Activated CD8-positive, alpha-beta memory T cell treated with anti-CD3 and anti-CD28 coated beads for 36 hours (primary cell): ENCODE results near the gene IBSP. TPM values are rescaled to one million over a fixed set of nuclear protein-coding genes. Genes with fewer than 3 reads are reported as not detected.

Experiments
- CTCF ChIA-PET: fragments of 350-600 bp; sonication (Branson Sonifier 250); formaldehyde crosslinking; loops from one replicate; lab custom pipeline; 2021; ENCODE audit warnings: antibody characterized with exemption; lab: Charles Lee
- POLR2A ChIA-PET: fragments of 350-600 bp; sonication (Branson Sonifier 250); formaldehyde crosslinking; loops from one replicate; lab custom pipeline; 2021; ENCODE audit warnings: antibody characterized with exemption; lab: Charles Lee
- total RNA-seq, 2 experiments: library from RNA; stranded (reverse); gene quantifications; one replicate each; pipeline ENCODE4 v1.2.3, GENCODE V29; 2021

Gene IBSP
- total RNA-seq = not detected

DNA sequence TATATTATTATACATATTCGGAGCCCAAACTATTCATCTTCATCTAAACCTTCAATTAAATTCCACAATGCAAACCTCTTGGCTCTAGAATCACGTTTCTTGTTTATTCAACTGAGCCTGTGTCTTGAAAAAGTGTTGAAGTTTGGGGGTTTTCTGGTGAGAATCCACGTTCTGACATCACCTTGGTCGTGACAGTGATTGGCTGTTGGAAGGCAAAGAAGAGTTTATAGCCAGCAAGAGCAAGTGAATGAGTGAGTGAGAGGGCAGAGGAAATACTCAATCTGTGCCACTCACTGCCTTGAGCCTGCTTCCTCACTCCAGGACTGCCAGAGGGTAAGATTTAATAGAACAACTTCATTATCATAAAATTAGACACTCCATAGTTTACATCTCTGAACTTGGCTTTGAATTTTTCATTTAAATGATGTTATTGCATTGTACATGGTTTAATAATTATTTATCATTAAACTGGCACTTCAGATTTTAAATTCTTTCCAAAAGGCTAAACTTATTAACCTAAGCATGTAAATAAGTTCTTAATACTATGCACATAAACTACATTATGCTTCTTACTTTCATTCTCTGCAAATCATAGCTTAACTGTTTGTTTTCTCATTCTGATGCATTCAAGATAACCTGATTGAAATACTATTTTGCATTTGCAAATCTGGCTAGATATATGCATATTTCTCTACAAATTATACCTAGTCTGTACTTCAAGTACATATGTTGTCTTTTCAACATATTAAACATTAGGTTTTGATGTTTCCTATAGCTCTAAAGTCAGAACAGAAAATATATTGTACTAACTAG lies at the start of gene IBSP:
IBSP (plus strand) TSS at position 254 of the 813 bp plus-strand sequence. CDS start 2,808 bp downstream, outside the sequence.
- ChIA-PET POLR2A (no interaction called here), CTCF (no interaction called here)

DNA sequence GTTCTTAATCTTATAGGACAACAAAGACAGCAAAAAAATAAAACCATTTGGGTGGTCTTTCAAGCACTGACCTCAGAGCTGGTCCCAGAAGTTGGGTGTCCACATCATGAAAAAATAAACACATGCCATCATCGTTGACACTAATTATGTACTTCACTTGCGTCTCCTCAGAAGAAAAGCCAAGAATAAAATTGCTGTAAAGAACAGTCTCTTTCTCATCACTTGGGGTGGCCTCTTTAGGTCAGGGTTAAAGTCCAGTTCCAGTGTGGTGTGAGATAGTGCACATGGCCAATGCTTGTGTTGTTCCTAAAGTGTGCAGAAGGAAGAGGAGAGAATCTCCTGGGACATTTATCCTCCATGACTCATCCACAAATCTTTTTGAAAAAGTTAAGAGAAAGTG lies 49.5 kb upstream of the IBSP start:
- CTCF ChIA-PET = no interaction called here
- POLR2A ChIA-PET = no interaction called here

DNA sequence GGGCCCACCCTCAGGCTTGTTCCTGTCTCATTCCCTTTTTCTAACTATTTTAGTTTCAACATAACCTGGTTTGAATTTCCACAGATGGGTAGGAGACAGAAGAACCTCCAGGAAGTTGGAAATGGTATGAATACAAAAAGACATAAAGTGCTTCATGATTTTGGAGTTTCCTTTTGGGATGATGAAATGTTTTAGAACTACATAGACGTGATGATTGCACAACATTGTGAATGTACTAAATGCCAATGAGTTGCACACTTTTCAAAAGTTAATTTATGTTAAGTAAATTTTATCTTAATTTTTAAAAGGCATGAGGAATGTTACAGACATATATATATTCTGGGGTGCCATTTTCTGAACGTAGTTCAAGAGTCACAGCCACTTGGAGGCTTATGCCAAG lies 41.1 kb upstream of the IBSP start:
- POLR2A ChIA-PET = no interaction called here
- CTCF ChIA-PET = no interaction called here

DNA sequence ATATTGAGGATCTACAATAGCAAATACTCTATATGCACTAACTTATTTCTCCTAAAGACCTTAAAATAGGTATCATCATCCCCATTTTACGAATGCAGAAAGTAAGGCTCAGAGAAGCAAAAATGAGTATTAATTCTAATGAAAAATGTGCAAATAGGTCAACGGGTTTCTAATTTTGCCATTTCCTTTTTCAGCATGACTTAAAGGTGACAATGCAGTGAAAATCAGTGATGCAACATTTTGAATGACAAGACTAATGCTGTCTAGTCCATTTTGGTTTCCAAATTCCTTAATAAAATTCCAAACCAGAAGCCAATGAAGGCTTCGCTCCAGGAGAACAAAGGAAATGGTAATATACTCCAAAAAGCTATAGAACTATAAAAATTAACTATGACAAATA lies 37.0 kb upstream of the IBSP start:
- POLR2A ChIA-PET = no interaction called here
- CTCF ChIA-PET = no interaction called here

DNA sequence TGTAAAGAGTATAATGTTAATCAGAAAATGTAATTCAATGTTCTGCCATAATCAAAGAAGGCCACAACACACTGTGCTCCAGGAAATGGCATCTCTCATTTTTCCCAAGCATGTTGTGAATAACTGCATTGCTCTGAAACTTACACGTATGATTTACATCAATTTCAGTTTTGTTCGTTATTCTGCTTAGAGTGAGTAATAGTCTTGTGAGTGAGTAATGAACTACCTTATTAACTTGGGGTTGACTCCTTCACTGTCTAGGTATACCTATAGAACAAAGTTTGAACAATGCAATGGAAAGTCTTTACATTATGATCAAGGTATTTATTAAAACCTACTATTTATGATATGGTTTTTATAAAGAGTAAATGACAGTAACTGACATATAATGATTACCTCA lies 17.8 kb upstream of the IBSP start:
- CTCF ChIA-PET = no interaction called here

DNA sequence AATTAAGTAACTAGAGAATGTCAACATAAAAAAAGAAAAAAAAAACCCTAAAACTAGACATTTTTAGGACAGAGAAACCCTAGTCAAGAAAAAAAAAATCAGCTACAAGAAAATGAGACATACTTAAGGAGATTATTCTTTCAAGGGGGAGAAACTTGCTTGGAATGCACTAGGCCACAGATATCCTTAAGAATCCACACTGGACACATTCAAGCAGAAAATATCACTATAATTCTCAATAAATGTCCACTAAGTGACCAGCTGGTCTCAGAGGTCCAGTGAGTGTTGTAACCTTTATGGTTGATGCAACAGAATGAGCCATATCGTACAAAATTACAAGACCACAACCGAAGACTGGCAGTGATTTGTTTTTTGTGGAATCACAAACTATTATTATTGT lies 15.6 kb upstream of the IBSP start:
- ChIA-PET POLR2A (no interaction called here), CTCF (no interaction called here)

More for the DNA sequence above, 17.8 kb upstream of the IBSP start:
- POLR2A ChIA-PET = no interaction called here

DNA sequence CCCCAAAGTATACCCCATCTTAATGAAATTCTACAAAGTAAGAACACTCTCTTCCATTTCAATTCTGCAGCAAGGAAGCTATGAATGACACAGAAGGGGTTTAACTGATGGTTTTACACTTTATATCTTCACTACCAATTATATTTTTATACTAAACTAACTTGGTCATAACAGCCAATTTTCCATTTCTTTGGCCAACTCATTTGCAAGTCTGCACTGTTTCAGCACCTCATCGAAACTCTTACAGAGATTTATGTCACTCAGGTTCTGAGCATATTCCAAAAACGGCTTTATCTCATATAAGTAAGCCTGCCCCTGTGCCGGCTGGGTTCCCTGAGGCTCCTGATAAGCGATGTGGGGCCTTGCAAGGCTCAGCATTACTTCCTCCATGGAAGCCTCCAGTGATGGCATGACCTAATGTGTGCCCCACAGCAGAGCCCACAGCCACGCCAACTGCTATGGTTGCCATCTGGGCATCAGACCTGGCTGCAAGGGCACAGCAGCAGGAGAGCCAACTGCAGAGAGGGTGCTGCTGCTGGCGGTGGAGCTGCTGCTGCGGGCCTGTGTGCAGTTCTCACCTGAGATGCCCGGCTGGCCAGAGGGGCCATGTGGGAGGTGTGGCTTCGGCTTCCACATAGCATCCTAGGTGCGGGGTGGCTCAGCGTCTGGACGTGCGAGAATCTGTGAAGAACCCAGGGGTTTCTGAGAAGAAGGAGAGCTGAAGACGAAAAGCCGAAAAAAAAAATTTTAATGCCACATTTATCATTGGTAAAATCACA lies 13.4 kb upstream of the IBSP start:
- CTCF ChIA-PET = no interaction called here
- POLR2A ChIA-PET = no interaction called here

DNA sequence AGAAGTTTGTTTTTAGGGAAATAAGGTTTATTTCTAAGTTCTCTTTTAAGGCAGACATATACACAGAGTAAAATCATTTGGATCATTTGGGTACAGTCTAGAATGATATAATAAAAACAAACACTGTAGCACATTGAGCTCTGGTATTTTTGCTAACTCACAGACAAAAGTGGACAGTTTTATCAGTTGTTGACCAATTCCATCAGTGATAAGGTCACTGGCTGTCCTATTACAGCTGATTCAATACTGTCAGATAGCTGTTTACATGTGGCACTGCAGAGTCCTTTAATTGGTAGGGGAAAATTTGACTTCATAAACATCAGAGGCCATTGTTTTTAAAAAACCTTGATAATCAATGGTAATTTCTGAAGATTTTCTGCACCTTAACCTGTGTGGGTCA lies 3.5 kb downstream of the IBSP start:
- POLR2A ChIA-PET = no interaction called here
- CTCF ChIA-PET = no interaction called here

DNA sequence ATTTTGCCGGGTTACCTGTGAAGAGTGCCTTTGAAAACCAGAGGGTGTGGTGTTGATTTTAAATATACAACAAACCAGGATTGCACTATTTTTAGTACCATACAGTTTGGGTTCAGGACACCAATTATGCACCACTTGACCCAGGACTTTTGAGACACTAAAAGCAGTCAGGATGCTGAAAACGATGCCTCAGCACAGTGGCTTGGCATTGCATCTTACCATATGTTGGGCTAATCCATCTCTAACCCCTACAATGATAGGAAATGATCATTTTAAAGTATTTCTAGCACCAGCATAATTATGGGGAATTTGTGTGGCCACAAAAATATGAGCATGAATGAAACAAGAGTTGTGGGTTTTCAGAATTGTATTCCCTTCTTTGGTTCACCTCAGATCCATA lies 4.1 kb downstream of the IBSP start:
- CTCF ChIA-PET = no interaction called here

DNA sequence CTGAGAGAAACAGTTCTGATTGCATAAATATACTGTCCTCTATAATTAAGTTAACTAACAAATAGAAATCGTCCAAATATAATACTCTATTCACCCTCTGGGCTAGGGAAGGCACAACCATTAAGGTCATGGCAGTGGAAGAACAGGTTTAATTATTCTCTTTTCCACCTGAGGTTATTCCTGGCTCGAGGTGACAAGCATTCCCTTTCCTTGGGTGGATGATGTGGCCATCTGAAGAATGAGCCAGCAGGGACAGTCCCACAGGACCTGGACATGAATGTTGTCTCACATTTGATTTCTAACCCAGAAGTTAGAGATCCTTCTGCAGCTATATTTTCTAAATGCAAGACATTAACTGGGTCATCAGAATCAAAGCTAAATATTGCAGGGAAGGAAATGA lies 5.5 kb downstream of the IBSP start:
- CTCF ChIA-PET = no interaction called here

More for the DNA sequence above, 4.1 kb downstream of the IBSP start:
- POLR2A ChIA-PET = no interaction called here

DNA sequence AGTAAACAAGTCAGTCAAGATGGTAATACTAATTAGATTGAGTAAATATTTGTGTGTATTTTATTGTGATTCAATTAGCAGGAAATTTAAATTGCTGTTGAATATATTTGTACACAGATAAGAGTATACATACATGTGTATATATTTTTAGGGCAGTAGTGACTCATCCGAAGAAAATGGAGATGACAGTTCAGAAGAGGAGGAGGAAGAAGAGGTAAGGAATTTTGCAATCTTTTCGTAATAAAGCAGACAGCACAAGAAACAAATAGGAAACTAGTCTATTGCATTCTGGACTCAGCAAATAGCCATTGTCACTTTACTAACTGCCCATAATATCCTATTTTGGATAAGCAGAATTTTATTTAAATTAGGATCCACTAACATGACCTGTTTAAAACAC lies 6.6 kb downstream of the IBSP start:
- ChIA-PET POLR2A (no interaction called here), CTCF (no interaction called here)

More for the DNA sequence above, 5.5 kb downstream of the IBSP start:
- POLR2A ChIA-PET = no interaction called here

DNA sequence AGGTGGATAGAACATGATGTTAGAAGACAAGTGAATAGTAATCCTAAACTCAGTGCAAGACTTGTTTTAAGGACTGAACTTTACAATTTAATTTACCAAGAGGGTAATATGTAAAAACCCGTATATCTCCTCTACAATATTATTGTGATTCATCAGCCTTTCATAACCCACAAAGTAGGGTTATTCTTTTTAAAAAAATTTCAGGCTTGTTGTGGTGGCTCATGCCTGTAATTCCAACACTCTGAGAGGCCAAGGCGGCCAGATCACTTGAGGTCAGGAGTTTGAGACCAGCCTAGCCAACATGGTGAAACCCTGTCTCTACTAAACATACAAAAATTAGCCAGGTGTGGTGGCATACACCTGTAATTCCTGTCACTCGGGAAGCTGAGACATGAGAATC lies 7.2 kb downstream of the IBSP start:
- CTCF ChIA-PET = no interaction called here
- POLR2A ChIA-PET = no interaction called here

DNA sequence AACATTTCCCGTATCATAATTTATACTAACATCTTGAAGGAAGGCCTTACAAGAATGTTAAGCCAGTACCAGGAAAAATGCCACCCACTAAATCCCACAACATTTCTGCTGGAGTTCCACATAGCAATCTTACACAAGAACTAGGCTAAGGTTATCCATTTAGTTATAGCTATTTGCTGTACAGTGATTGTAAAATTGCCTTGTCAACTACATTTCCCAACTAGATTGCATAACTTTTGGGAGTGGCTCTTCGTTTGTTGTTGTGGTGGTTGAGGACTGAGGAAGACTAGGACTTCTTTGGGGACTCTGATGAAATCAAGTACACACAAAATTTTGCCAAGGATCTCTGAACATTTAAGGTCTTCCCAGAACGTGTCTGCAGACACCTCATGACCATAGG lies 8.0 kb downstream of the IBSP start:
- ChIA-PET POLR2A (no interaction called here), CTCF (no interaction called here)

DNA sequence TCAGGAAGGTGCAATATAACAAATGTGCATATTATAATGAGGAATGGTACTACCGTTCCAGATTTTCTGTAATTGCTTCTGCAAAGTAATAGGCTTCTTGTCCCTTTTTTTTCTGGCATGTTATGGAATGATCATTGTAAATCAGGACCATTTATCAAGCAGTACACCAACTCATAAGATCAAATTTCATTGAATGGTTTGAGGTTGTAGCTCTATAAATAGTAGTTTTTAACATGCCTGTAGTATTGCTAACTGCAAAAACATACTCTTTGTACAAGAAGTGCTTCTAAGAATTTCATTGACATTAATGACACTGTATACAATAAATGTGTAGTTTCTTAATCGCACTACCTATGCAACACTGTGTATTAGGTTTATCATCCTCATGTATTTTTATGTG lies 12.6 kb downstream of the IBSP start:
- CTCF ChIA-PET = no interaction called here
- POLR2A ChIA-PET = no interaction called here

DNA sequence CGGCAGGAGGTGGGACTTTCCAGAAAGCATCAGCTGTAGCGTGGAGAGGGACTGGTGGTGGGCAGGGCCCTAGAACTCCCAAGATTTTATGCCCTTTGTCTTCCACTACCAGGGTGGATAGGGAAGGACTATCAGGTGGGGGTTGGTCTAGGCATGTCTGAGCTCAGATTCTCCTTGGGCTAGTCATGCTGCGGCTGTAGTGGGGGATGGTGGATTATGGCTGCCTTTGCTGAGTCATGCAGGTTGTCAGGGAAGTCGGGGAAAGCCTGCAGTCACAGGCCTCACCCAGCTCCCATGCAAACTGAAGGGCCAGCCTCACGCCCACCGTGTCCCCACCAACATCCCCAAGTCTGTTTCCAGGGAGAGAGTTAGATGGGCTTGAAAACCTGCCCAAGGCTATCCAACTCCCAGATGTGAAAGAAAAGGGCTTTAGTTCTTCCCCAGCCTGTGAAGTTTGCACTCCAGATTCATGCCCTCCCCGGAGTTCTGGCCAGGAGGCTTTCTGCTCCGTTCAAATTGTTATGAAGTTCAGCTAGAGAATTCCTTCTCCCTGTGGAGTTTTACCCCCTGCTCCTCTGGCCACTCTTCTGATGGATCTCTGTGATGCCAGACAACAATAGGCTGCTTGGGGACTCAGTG lies 20.0 kb downstream of the IBSP start:
- ChIA-PET CTCF (no interaction called here), POLR2A (no interaction called here)

GRCh38 chr4:87823200-87823599 lies 23.8 kb downstream of the IBSP start:
- ChIA-PET CTCF (no interaction called here), POLR2A (no interaction called here)

DNA sequence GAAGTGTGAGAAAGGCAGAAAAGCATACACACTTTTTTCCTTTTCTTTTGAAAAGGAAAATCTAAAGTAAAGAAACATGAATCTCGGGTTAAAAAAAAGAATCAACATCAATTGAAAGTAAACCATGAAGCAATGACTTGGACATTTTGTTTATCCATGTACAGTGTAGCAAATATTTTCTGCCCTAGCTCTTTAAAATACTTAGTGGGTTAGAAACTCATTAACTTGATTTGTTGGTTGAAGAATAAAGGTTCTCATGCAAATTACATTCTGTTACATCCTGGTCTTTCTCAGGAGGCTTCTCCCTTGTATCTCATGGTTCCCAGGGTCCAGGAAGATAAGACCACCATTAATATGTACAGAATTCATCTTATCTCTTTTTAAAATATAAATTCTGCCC lies 24.4 kb downstream of the IBSP start:
- ChIA-PET POLR2A (no interaction called here), CTCF (no interaction called here)

- ChIA-PET CTCF (no interaction called here), POLR2A (no interaction called here)
Observed at GRCh38 chr4:87824352-87824751, 25.0 kb downstream of the IBSP start.

- ChIA-PET POLR2A (no interaction called here), CTCF (no interaction called here)
Observed at GRCh38 chr4:87832669-87833068, 33.3 kb downstream of the IBSP start, which contains the start of gene MEPE. Gene MEPE (plus strand): TSS chr4:87832969. CDS start chr4:87834715, 1,746 bp downstream.

DNA sequence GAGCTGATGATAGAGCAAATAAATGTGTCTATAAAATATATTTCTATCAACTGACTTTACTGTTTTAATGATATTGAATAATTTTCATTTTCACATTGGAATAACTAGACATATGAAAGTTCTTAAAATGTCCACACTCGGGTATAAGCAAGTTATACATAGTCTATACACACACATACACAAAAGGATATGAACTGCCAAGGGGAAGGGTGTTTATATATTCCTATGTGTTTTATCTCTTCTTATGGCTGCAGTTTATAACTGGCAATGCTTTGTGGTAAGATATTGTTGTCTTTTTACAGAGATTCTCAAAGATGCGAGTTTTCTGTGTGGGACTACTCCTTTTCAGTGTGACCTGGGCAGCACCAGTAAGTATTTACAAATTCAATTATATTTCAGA lies 35.0 kb downstream of the IBSP start:
- CTCF ChIA-PET = no interaction called here

More for the DNA sequence above, 35.0 kb downstream of the IBSP start:
- POLR2A ChIA-PET = no interaction called here
